Natural killer cell treated with Interleukin-12 subunit alpha and Interleukin-12 subunit beta and Interleukin-15 and Interleukin-18, amount 100 ng/mL, for 72 hours (primary cell): ENCODE measurements around the gene PRKD1. TPM values are rescaled to one million over a fixed set of nuclear protein-coding genes. Genes with fewer than 3 reads are reported as not detected.

Experiments
- ATAC-seq, 2 donors: fragments of 150-1000 bp; cut with Tn5 transposase in 1 of 2; sonication (Bioruptor Pico), chemical (Tn5 transposase) in 1 of 2; 2 replicates each; pipeline ENCODE4 v1.10.0; 2021
- DNase-seq: peaks from one replicate; pipeline ENCODE4 v3.0.0; 2022; ENCODE audit warnings: low spot score
- H3K27ac Mint-ChIP-seq, 2 donors: 1 replicate in 1 of 2; 2 replicates in 1 of 2; pipeline ENCODE4 v1.8.0; 2022; ENCODE audit warnings: mixed read lengths in 2 of 2, mild to moderate bottlenecking in 1 of 2, moderate library complexity in 1 of 2
- H3K27me3 Mint-ChIP-seq, 2 donors: 1 replicate in 1 of 2; 2 replicates in 1 of 2; pipeline ENCODE4 v1.8.0; 2022; ENCODE audit warnings: mixed read lengths in 2 of 2
- H3K36me3 Mint-ChIP-seq: one replicate; pipeline ENCODE4 v1.8.0; 2022; ENCODE audit warnings: mixed read lengths
- H3K4me1 Mint-ChIP-seq, 2 donors: 1 replicate in 1 of 2; 2 replicates in 1 of 2; pipeline ENCODE4 v1.8.0; 2022; ENCODE audit warnings: low read depth in 2 of 2, mixed read lengths in 2 of 2, mild to moderate bottlenecking in 1 of 2
- H3K4me3 Mint-ChIP-seq: one replicate; pipeline ENCODE4 v1.8.0; 2022; ENCODE audit warnings: mixed read lengths
- H3K9me3 Mint-ChIP-seq: 2 replicates; pipeline ENCODE4 v1.8.0; 2022; ENCODE audit warnings: mixed read lengths
- total RNA-seq, 2 donors: library from RNA; stranded (reverse); gene quantifications; one replicate each; pipeline ENCODE4 v1.2.3, GENCODE V29; 2022

Gene PRKD1
- total RNA-seq, result under 1 TPM in 1 of 2 donors, not detected in 1; 0.61 TPM

DNA sequence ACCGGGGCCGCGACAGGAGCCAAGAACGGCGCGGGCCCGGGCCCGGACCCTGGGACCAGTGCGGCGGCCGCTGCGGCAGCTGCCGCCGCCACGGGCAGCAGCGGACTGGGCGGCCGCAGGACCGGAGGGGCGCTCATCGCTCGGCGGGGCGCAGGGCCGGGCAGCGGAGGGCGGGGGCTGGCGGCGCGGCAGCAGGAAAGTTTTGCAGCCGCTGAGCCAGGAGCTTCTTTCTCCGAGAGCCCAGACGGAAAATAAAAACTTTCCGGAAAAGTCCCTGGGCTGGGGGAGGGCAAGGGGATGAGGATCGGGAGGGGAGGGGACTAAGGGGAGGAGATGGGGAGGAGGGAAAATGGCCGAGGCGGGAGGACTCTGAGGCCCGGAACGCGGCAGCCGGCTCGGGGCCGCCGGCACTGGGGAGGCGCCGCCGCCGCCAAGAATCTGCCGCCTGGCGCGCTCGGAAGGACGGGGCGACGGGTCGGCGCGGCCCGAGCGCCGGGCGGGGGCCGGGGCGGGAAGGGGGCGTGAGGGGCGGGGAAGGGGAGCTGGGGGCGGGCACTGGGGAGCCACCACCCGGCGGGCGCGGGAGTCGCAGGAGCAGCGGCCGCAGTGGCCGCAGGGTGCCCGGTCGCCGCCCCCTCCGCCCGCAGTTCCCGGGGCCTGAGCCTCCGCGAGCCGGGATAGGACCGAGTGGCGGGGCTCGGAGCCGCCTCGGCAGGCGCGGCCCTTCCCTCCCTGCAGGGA lies at the start of gene PRKD1:
Gene PRKD1, minus strand, starts transcription at position 472 of the 741 bp plus-strand sequence.
- Mint-ChIP-seq H3K4me1 (peaks cover 5 to 6% of the 10 kb centered on the region in 2 donors), H3K36me3 (peaks cover 17% of the 10 kb centered on the region), H3K9me3 (peaks cover 11% of the 10 kb centered on the region), H3K27me3 (peaks cover 29 to 49% of the 10 kb centered on the region in 2 donors), H3K4me3 (peak within 1 kb of the TSS; percentile 74), H3K27ac (no peak within 1 kb of the TSS)
- no peak for DNase-seq
- peak in 1 of 2 donors; percentile 20 for ATAC-seq

DNA sequence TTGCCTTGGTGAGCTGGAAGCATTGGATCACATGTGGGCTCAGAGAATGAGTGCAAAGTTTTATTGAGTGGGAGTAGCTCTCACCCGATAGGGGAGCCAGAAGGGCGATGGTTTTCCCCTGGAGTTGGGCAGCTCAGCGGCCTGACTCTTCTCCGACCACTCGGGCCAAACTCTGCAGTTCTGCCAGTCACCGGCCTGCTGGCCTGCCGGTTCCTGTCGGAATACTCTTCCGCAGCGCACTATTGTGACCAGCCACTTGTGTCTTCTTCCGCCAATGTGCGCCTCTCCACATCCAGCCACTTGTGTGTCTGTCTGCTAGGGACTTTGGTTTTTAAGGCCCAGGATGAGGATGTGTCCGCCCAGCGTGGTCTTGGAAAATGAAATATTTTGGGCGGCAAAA lies 43.5 kb upstream of the PRKD1 start:
- Mint-ChIP-seq H3K27me3 (no peaks in the 10 kb centered on the region), H3K4me1 (no peaks in the 10 kb centered on the region), H3K27ac (no peak overlapping the region), H3K36me3 (peaks cover 16% of the 10 kb centered on the region), H3K9me3 (peaks cover 23% of the 10 kb centered on the region), H3K4me3 (no peak overlapping the region)
- ATAC-seq (no peak), DNase-seq (no peak)

DNA sequence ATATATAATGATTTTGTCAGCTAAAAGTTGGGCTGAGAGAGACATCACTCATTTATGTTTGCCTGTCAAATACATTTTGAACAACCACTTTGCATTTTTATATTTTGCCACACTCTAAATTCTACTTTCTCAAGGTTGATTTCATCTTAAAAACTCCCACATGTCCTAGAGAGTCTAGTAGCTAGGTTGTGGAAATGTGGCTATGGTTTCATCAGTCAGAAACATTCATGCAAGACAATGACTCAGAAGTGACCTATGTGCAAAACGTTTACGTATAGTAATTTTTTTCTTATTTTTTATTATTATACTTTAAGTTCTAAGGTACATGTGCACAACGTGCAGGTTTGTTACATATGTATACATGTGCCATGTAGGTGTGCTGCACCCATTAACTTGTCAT lies 27.4 kb upstream of the PRKD1 start:
- Mint-ChIP-seq H3K4me1 (no peaks in the 10 kb centered on the region), H3K27ac (no peak overlapping the region), H3K36me3 (peaks cover 19% of the 10 kb centered on the region), H3K4me3 (no peak overlapping the region), H3K27me3 (no peaks in the 10 kb centered on the region), H3K9me3 (peaks cover 24% of the 10 kb centered on the region)
- ATAC-seq (no peak), DNase-seq (no peak)

DNA sequence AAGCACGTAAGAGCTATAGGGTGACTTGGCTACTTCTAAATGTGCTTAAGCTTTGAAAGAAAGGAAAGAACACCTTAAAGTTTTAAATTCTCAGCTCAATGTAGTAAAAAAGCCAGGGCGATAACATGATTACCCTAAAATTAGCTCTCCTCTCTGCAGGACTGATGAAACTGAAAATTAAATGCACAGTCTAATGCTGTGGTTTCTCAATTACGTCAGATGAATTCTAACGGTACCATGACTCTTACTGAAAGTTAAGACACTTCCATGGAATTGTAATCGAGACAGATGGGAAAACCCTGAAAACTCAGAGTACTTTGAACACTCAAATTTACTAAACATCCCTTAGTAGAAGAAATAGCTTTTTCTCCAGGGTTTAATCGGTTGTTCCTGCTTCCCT lies 25.9 kb upstream of the PRKD1 start:
- peaks cover 17% of the 10 kb centered on the region for H3K9me3 Mint-ChIP-seq
- no peaks in the 10 kb centered on the region for H3K27me3 Mint-ChIP-seq
- H3K36me3 Mint-ChIP-seq, result peaks cover 12% of the 10 kb centered on the region
- DNase-seq (no peak), ATAC-seq (no peak)
- no peaks in the 10 kb centered on the region for H3K4me1 Mint-ChIP-seq
- no peak overlapping the region for H3K4me3 Mint-ChIP-seq
- no peak overlapping the region for H3K27ac Mint-ChIP-seq

DNA sequence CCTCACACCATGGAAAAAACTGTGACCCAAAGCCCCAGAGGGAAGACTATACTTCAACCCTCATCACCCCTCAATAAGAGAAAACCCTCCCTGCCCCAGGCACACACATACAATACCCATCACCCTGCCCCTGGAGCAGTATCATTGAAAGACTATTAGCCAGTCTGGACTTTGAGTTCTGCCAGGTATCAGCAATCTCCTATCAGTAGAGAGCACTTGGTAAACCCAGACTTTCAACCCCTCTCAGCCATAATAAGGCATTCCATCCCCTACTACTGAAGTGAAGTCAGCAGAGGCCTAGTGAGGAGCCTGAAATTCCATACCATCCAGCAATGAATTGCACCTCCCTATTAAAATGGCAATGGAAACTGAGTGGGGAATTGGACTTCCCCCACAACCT lies 16.4 kb upstream of the PRKD1 start:
- DNase-seq (no peak), ATAC-seq (no peak)
- no peak overlapping the region for H3K27ac Mint-ChIP-seq
- no peaks in the 10 kb centered on the region for H3K27me3 Mint-ChIP-seq
- no peaks in the 10 kb centered on the region for H3K36me3 Mint-ChIP-seq
- H3K4me1 Mint-ChIP-seq, result no peaks in the 10 kb centered on the region
- peaks cover 18% of the 10 kb centered on the region for H3K9me3 Mint-ChIP-seq
- H3K4me3 Mint-ChIP-seq, result no peak overlapping the region

DNA sequence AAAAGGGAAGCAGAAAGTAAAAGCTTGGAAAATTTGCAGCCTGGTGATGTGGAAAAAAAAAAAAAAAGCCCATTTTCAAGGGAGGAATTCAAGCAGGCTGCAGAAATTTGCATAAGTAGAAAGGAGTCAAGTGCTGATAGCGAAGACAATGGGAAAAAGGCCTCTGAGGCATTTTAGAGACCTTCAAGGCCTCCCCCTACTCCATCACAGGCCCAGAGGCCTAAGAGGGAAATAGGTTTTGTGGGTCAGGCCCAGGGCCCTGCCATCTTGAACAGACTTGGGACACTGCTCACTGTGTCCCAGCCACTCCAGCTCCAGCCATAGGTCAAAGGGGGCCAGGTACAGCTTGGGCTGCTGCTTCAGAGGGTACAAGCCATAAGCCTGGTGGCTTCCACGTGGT lies 13.8 kb upstream of the PRKD1 start:
- Mint-ChIP-seq H3K9me3 (peaks cover 18% of the 10 kb centered on the region), H3K4me3 (no peak overlapping the region), H3K27me3 (no peaks in the 10 kb centered on the region), H3K4me1 (no peaks in the 10 kb centered on the region), H3K36me3 (no peaks in the 10 kb centered on the region), H3K27ac (no peak overlapping the region)
- DNase-seq, result no peak
- no peak for ATAC-seq

DNA sequence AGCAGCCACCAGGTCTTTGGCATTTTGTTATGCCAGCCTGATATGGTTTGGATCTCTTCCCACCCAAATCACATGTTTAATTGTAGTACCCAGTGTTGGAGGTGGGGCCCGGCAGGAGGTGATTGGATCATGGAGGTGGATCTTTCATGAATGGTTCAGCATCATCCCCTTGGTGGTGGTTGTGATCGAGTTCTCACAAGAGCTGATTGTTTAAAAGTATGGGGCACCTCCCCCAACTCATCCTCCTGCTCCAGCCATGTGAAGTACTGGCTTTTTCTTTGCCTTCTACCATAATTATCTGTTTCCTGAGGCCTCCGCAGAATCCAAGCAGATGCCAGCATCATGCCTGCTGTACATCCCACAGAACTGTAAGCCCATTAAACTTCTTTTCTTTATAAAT lies 12.8 kb upstream of the PRKD1 start:
- no peaks in the 10 kb centered on the region for H3K36me3 Mint-ChIP-seq
- peaks cover 18% of the 10 kb centered on the region for H3K9me3 Mint-ChIP-seq
- no peaks in the 10 kb centered on the region for H3K4me1 Mint-ChIP-seq
- no peak for DNase-seq
- H3K4me3 Mint-ChIP-seq, result no peak overlapping the region
- ATAC-seq, result no peak
- H3K27me3 Mint-ChIP-seq, result no peaks in the 10 kb centered on the region
- no peak overlapping the region for H3K27ac Mint-ChIP-seq

DNA sequence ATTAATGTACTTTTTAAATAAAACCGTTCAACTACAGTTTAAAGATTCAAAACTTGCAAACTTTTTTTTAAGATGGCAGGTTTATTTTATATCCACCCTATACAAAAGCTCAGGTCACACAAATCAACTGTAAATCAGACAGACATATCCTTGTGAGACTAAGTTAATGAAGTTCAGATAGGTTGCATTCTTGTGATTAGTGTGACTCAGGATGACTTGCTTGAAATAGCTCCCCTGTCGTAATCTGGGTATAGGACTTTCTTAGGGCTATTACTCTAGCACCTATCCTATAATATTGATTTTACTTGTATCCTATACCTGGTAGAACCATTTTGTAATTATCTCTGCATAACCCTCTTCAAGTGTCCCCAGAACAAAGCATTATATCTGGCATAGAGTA lies 9.5 kb upstream of the PRKD1 start:
- H3K9me3 Mint-ChIP-seq, result peaks cover 8% of the 10 kb centered on the region
- DNase-seq (no peak), ATAC-seq (no peak)
- H3K27me3 Mint-ChIP-seq, result no peaks in the 10 kb centered on the region
- H3K4me1 Mint-ChIP-seq, result no peaks in the 10 kb centered on the region
- H3K4me3 Mint-ChIP-seq, result no peak overlapping the region
- no peak overlapping the region for H3K27ac Mint-ChIP-seq
- no peaks in the 10 kb centered on the region for H3K36me3 Mint-ChIP-seq

DNA sequence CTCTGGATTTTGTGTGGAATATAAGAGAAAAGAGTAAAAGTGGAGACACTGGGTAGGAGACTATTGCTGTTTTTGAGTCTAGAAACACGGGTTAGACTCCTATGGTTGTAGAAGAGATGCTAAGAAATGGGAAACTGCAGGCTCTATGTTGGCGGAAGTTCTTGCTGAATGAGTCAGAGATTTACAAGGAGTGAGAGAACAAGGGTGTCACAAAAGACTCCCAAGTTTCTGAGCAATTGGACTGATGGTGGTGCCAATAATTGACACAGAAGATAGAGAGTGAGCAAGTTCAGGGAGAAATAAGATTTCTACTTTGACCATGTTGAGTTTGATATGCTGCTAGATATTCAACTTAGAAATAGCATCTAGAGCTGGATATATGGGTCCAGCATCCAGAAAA lies 2.6 kb upstream of the PRKD1 start:
- Mint-ChIP-seq H3K4me3 (no peak overlapping the region), H3K27me3 (peaks cover 22 to 39% of the 10 kb centered on the region in 2 donors), H3K4me1 (peaks cover 5 to 6% of the 10 kb centered on the region in 2 donors), H3K9me3 (peaks cover 9% of the 10 kb centered on the region), H3K27ac (no peak overlapping the region), H3K36me3 (peaks cover 17% of the 10 kb centered on the region)
- DNase-seq (no peak), ATAC-seq (no peak)

DNA sequence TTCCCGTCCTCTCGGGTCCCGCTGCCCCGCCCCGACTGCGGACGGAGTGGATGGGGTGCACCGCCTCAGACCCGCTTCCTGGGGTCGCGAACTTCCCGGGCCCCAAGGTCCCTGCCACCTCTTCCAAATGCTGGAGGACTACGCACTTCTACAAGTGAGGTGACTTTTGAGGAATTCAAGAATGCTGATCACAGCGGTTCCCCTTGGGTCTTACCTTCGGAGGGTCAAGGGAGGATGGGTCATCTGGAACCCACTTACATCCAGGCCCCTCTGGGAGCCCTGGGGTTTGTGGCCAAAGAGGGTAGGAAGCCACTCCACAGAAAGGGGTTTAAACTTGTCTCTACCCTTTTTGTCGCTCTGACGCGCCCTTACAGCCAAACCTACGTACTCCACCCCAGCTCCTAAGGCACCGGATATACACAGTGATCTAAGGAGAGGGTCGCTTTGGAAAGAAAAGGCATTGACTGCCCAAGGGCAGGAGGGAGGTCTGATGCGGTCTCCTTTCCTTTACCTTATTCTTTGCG lies 532 bp upstream of the PRKD1 start:
- Mint-ChIP-seq H3K4me3 (no peak overlapping the region), H3K27ac (no peak overlapping the region), H3K9me3 (peaks cover 11% of the 10 kb centered on the region), H3K27me3 (peaks cover 29 to 49% of the 10 kb centered on the region in 2 donors), H3K4me1 (peaks cover 5 to 6% of the 10 kb centered on the region in 2 donors), H3K36me3 (peaks cover 17% of the 10 kb centered on the region)
- peak in 1 of 2 donors; percentile 15 for ATAC-seq
- no peak for DNase-seq

DNA sequence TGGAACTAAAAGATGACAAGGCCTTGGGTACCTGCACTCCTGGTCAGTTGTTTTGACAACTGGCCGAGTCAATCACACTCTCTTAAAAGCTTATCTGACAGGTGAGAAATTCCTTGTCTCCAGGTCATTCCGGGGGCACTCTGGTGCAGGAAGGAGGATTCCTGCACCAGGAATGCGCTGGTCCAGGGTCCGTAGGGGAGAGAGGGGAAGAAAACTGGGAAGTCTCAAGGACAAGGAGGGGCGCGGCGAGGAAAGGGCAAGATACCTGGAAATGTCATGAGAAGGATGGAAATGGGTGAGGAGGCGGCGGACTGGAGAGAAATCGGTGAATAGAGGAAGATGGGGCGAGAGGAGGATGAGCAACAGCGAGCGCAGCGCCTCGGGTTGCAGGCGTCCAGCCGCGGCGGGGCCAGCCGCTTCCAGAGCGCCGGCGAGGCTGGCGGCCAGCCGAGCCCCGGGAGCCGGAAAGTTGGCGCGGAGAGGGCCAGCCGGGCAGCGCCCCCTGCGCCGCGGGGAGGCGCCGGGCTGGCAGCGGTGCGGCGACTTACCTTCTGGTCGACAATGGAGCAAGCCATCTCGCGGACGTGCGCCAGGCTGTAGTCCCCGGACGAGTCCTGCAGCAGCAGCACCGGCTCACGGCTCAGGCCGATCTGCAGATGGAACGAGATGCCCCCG lies 809 bp downstream of the PRKD1 start:
- no peak for ATAC-seq
- Mint-ChIP-seq H3K27me3 (peaks cover 29 to 49% of the 10 kb centered on the region in 2 donors), H3K27ac (no peak overlapping the region), H3K4me1 (peaks cover 5 to 6% of the 10 kb centered on the region in 2 donors), H3K4me3 (peak overlapping the region; percentile 74), H3K9me3 (peaks cover 11% of the 10 kb centered on the region), H3K36me3 (peaks cover 17% of the 10 kb centered on the region)
- no peak for DNase-seq

DNA sequence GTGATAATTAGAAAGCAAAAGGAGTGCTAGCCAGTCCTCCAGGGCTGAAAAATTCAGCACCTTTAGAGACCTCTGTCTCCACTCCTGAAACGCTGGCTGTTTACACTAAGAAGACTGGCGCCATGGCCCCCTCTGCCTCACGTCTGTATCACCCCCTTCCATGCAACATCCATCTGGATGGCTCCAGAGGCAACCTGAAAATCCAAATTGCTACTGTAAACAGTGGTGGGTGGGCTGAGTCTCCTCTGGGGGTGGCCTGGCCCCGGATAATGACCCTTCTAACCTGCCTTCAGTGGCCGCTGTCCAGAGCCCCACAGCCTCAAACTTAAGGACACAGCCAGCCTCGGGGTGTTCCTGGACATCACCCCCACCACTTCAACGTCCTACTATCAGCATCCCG lies 1.4 kb downstream of the PRKD1 start:
- H3K36me3 Mint-ChIP-seq, result peaks cover 17% of the 10 kb centered on the region
- ATAC-seq (no peak), DNase-seq (no peak)
- H3K27ac Mint-ChIP-seq, result no peak overlapping the region
- no peak overlapping the region for H3K4me3 Mint-ChIP-seq
- peaks cover 29 to 49% of the 10 kb centered on the region in 2 donors for H3K27me3 Mint-ChIP-seq
- peaks cover 11% of the 10 kb centered on the region for H3K9me3 Mint-ChIP-seq
- peaks cover 5 to 6% of the 10 kb centered on the region in 2 donors for H3K4me1 Mint-ChIP-seq

DNA sequence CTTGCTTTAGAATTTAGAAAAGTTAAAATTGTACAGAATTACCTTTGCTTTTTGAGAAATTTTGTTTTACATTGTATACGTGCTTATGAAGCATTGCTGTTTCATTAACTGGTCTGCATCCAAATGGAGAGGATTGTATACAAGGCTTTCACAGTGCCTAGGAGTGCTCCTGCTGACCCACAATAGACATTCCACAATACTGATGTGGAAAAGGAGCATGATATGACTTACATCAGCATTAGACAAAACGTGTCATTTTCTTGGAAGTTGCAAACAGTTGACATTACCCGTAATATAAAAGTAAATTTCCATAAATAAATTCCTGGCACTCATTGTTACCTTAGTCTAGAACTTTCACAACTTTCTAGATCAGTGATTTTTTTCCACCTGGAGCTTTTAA lies 1.9 kb downstream of the PRKD1 start:
- Mint-ChIP-seq H3K27me3 (peaks cover 29 to 49% of the 10 kb centered on the region in 2 donors), H3K9me3 (peaks cover 11% of the 10 kb centered on the region), H3K4me3 (no peak overlapping the region), H3K4me1 (peaks cover 5 to 6% of the 10 kb centered on the region in 2 donors), H3K27ac (no peak overlapping the region), H3K36me3 (peaks cover 17% of the 10 kb centered on the region)
- DNase-seq (no peak), ATAC-seq (no peak)

DNA sequence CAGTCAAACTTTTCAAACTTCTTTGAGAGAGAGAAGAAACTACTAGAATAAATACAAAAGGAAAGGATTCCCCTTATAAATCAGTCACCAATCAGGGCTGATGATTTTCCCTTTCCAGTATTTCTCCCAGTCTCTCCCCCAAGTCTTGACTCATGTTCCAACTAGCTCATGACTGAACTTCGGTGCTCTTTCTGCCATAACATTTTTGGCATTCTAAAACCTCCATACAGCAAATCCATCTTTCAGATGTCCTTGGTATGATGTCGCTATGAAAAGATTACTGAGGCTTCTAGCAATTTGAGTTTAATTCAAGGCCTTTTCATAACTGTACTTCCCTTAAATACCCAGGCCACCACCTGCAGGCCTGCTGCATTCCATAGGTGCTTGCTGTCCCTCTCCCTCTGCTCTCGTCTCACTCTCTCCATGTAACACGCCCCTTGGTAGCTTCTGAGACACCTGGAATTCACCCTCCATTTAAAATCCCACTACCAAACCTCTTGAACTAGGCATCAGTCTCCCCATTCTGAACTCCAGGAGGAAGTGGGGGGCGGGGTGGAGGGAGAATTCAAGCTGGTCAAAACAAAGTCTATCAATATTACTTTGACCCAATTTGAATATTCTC lies 2.4 kb downstream of the PRKD1 start:
- peaks cover 29 to 48% of the 10 kb centered on the region in 2 donors for H3K27me3 Mint-ChIP-seq
- no peak overlapping the region for H3K4me3 Mint-ChIP-seq
- peaks cover 17% of the 10 kb centered on the region for H3K36me3 Mint-ChIP-seq
- DNase-seq, result no peak
- no peak overlapping the region for H3K27ac Mint-ChIP-seq
- ATAC-seq, result no peak
- peaks cover 5 to 6% of the 10 kb centered on the region in 2 donors for H3K4me1 Mint-ChIP-seq
- peaks cover 7% of the 10 kb centered on the region for H3K9me3 Mint-ChIP-seq
